Measurements from ENCODE around the gene MCF2L2. TPM values are rescaled to one million over a fixed set of nuclear protein-coding genes. Genes with fewer than 3 reads are reported as not detected.
"Not testable (repeated sequence)": the region's sequence is repeated elsewhere in the genome, so short reads cannot be mapped to it uniquely, and the experiment has no call there.

Gene MCF2L2
- total and polyA plus RNA-seq, 2 experiments from 2014 or later, result 6.7 to 14.6 TPM

DNA sequence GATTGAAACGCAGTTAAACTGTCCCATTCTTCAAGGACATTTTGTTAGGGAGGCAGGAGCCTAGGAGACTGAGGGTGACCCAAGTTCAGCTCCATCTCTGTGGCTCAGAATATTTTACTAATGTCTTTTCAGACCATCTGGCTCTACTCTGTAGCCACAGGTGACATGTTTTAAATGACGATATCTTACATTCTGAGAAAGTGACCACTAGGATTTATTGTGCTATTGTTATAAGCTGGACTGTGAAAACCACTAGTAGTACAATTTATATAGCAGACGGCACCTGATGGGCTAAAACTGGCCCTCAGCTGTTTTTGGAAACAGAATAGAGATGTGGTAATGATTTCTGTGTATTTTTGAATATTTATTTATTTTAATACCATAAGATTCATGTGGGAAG is 55.5 kb downstream of the MCF2L2 start (continued):
- TF ChIP-seq, protein P1, sequence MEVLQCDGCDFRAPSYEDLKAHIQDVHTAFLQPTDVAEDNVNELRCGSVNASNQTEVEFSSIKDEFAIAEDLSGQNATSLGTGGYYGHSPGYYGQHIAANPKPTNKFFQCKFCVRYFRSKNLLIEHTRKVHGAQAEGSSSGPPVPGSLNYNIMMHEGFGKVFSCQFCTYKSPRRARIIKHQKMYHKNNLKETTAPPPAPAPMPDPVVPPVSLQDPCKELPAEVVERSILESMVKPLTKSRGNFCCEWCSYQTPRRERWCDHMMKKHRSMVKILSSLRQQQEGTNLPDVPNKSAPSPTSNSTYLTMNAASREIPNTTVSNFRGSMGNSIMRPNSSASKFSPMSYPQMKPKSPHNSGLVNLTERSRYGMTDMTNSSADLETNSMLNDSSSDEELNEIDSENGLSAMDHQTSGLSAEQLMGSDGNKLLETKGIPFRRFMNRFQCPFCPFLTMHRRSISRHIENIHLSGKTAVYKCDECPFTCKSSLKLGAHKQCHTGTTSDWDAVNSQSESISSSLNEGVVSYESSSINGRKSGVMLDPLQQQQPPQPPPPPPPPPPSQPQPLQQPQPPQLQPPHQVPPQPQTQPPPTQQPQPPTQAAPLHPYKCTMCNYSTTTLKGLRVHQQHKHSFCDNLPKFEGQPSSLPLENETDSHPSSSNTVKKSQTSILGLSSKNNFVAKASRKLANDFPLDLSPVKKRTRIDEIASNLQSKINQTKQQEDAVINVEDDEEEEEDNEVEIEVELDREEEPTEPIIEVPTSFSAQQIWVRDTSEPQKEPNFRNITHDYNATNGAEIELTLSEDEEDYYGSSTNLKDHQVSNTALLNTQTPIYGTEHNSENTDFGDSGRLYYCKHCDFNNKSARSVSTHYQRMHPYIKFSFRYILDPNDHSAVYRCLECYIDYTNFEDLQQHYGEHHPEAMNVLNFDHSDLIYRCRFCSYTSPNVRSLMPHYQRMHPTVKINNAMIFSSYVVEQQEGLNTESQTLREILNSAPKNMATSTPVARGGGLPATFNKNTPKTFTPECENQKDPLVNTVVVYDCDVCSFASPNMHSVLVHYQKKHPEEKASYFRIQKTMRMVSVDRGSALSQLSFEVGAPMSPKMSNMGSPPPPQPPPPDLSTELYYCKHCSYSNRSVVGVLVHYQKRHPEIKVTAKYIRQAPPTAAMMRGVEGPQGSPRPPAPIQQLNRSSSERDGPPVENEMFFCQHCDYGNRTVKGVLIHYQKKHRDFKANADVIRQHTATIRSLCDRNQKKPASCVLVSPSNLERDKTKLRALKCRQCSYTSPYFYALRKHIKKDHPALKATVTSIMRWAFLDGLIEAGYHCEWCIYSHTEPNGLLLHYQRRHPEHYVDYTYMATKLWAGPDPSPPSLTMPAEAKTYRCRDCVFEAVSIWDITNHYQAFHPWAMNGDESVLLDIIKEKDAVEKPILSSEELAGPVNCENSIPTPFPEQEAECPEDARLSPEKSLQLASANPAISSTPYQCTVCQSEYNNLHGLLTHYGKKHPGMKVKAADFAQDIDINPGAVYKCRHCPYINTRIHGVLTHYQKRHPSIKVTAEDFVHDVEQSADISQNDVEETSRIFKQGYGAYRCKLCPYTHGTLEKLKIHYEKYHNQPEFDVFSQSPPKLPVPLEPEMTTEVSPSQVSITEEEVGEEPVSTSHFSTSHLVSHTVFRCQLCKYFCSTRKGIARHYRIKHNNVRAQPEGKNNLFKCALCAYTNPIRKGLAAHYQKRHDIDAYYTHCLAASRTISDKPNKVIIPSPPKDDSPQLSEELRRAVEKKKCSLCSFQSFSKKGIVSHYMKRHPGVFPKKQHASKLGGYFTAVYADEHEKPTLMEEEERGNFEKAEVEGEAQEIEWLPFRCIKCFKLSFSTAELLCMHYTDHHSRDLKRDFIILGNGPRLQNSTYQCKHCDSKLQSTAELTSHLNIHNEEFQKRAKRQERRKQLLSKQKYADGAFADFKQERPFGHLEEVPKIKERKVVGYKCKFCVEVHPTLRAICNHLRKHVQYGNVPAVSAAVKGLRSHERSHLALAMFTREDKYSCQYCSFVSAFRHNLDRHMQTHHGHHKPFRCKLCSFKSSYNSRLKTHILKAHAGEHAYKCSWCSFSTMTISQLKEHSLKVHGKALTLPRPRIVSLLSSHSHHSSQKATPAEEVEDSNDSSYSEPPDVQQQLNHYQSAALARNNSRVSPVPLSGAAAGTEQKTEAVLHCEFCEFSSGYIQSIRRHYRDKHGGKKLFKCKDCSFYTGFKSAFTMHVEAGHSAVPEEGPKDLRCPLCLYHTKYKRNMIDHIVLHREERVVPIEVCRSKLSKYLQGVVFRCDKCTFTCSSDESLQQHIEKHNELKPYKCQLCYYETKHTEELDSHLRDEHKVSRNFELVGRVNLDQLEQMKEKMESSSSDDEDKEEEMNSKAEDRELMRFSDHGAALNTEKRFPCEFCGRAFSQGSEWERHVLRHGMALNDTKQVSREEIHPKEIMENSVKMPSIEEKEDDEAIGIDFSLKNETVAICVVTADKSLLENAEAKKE (CRISPR knock-in tag; IDR thresholded peaks at IDR 0.05), result no peak
- TF ChIP-seq CREB1 (CRISPR knock-in tag; IDR thresholded peaks at IDR 0.05; ENCODE audit: low read depth) (no peak), STAT1 (IDR thresholded peaks at IDR 0.05; ENCODE audit: unreplicated experiment) (no peak)

DNA sequence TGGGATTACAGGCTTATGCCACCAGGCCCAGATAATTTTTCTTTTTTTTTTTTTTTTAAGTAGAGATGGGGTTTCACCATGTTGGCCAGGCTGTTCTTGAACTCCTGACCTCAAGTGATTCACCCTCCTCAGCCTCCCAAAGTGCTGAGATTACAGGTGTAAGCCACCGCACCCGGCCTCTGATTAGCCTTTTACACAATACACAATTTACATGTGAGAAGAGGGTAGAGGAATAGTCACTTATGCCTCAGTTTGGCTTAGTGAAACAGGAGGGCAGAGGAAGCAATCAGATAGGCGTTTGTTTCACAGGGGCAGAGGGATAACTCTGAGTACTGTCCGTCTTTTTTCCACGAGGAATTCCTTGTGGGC is 56.8 kb downstream of the MCF2L2 start:
- not testable (repeated sequence) for ATAC-seq; H3K4me1 Mint-ChIP-seq; H2AFZ ChIP-seq; H4K20me1 ChIP-seq (replicated peaks; ENCODE audit: insufficient read depth); H3K4me1 ChIP-seq (ENCODE audit: insufficient read depth); H3K4me3 Mint-ChIP-seq; H3K9me3 Mint-ChIP-seq; H3K27ac Mint-ChIP-seq; H3K27me3 ChIP-seq (ENCODE audit: insufficient read depth); H3K79me2 ChIP-seq (replicated peaks; ENCODE audit: insufficient read depth); H3K27me3 Mint-ChIP-seq (ENCODE audit: insufficient read depth, low read depth, poor library complexity); H3K4me3 ChIP-seq; H3K4me2 ChIP-seq; H3K27ac ChIP-seq (ENCODE audit: low read depth); H3F3A ChIP-seq (replicated peaks; ENCODE audit: low read depth); H3K9me2 ChIP-seq (ENCODE audit: insufficient read depth); H3K36me3 ChIP-seq (ENCODE audit: insufficient read depth); H3K36me3 Mint-ChIP-seq (ENCODE audit: low read depth); DNase-seq (ENCODE audit: low spot score)

DNA sequence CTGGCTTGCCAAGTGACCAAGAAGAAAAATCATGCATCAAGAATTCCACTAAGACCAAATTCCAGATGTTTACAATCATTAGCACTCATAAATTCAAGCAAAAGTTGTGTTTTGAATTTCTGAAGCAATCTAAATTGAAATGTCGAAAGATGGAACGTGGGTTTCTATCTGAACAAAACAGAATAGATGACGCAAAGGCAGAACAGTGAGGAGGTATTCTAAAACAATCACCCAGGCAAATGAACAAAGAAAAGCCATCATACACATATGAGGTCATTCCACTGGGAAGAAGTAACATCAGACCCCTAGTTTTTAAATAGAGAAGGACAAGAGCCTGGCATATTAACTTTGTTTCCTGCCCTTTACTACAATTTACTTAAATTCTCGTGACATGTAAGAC is 58.0 kb downstream of the MCF2L2 start:
- H4K20me1 ChIP-seq (replicated peaks; ENCODE audit: insufficient read depth), result peaks cover 3% of the 10 kb centered on the region; the same call in 1 of the 2 replicates
- ATAC-seq, result no peak
- no peak overlapping the region for H3K27ac ChIP-seq (ENCODE audit: low read depth)
- Mint-ChIP-seq H3K9me3 (no peaks in the 10 kb centered on the region), H3K4me1 (no peaks in the 10 kb centered on the region), H3K4me3 (no peak overlapping the region), H3K36me3 (ENCODE audit: low read depth) (no peaks in the 10 kb centered on the region), H3K27ac (no peak overlapping the region), H3K27me3 (ENCODE audit: insufficient read depth, low read depth, poor library complexity) (peaks cover 1% of the 10 kb centered on the region)
- H3K27me3 ChIP-seq (ENCODE audit: insufficient read depth), result no peaks in the 10 kb centered on the region
- H3K79me2 ChIP-seq (replicated peaks; ENCODE audit: insufficient read depth), result no peaks in the 10 kb centered on the region
- no peaks in the 10 kb centered on the region for H3F3A ChIP-seq (replicated peaks; ENCODE audit: low read depth)
- no peak for DNase-seq (ENCODE audit: low spot score)
- no peak overlapping the region for H3K4me3 ChIP-seq
- H2AFZ ChIP-seq, result no peak overlapping the region
- no peaks in the 10 kb centered on the region for H3K36me3 ChIP-seq (ENCODE audit: insufficient read depth)
- H3K4me2 ChIP-seq, result no peak overlapping the region
- H3K4me1 ChIP-seq (ENCODE audit: insufficient read depth), result no peaks in the 10 kb centered on the region
- H3K9me2 ChIP-seq (ENCODE audit: insufficient read depth), result no peaks in the 10 kb centered on the region
- TF ChIP-seq ZNF331 (CRISPR knock-in tag; IDR thresholded peaks at IDR 0.05; ENCODE audit: low read depth), result no peak
- no peak for TF ChIP-seq JUNB (IDR thresholded peaks at IDR 0.05; ENCODE audit: unreplicated experiment)
- TF ChIP-seq, protein P1 (CRISPR knock-in tag; IDR thresholded peaks at IDR 0.05), result no peak
- TF ChIP-seq NANOG (IDR thresholded peaks at IDR 0.05; ENCODE audit: borderline replicate concordance), result no peak

Data from GM23338 (cell line).